Coronary artery (tissue), 2 donors: ENCODE measurements around the gene C6orf89.

ENCODE experiments used
- DNase-seq: peaks from one replicate; pipeline ENCODE4 v3.0.0-alpha.2; 2017; ENCODE audit warnings: low spot score
- H3K27ac ChIP-seq, 2 donors: fragments of 200-600 bp; sonication (generic); one replicate each; pipeline ENCODE4 v1.5.1; 2016 to 2019
- H3K4me3 ChIP-seq: fragments of 200-600 bp; sonication (generic); 2 replicates; pipeline ENCODE4 v1.5.1; 2016; ENCODE audit warnings: mild to moderate bottlenecking, moderate library complexity
- TF ChIP-seq, protein P1 (sequence below): fragments of 200-600 bp; sonication (generic); IDR thresholded peaks from one replicate; pipeline ENCODE4 v1.5.1; 2019; ENCODE audit warnings: antibody characterized with exemption

The C6orf89 gene

GRCh38 chr6:36958775-36959554 is 73.2 kb downstream of the C6orf89 start:
- DNase-seq: no peak
- TF ChIP-seq, protein P1, sequence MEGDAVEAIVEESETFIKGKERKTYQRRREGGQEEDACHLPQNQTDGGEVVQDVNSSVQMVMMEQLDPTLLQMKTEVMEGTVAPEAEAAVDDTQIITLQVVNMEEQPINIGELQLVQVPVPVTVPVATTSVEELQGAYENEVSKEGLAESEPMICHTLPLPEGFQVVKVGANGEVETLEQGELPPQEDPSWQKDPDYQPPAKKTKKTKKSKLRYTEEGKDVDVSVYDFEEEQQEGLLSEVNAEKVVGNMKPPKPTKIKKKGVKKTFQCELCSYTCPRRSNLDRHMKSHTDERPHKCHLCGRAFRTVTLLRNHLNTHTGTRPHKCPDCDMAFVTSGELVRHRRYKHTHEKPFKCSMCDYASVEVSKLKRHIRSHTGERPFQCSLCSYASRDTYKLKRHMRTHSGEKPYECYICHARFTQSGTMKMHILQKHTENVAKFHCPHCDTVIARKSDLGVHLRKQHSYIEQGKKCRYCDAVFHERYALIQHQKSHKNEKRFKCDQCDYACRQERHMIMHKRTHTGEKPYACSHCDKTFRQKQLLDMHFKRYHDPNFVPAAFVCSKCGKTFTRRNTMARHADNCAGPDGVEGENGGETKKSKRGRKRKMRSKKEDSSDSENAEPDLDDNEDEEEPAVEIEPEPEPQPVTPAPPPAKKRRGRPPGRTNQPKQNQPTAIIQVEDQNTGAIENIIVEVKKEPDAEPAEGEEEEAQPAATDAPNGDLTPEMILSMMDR: no peak
- Histone ChIP-seq H3K4me3 (no peak overlapping the region), H3K27ac (peak overlapping the region in 1 of 2 donors; percentile 22)

DNA sequence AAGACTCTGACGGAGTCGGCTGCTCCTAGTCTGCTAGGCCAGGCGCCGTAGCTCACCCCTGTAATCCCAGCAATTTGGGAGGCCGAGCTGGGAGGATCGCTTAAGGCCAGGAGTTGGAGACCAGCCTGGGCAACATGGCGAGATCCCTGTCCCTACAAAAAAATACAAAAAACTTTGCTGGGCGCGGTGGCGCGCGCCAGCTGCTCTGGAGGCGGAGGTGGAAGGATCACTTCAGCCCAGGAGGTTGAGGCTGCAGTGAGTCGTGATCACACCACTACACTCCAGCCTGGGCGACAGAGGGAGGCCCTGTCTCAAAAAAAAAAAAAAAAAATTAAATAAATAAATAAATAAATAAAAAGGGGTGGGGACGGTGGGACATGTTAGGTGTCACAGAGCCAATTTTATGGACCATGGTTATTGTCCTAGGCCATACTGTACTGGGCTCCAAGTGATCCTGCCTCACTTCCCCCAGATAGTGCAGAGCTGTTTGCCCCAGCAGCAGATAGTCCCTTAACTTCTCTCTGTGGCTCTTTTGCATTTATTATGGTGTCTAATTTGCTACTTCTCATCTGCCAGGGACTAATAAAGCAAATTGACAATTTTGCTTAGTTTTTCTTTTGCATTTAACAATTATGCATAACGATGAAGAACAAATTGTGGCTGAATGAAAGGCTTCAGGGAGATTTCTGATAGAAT is 74.0 kb downstream of the C6orf89 start:
- TF ChIP-seq, protein P1: no peak
- DNase-seq: no peak
- Histone ChIP-seq H3K4me3 (no peak overlapping the region), H3K27ac (peak overlapping the region in 1 of 2 donors; percentile 20)

GRCh38 chr6:36961441-36962435 is 76.0 kb downstream of the C6orf89 start:
- no peak for DNase-seq

DNA sequence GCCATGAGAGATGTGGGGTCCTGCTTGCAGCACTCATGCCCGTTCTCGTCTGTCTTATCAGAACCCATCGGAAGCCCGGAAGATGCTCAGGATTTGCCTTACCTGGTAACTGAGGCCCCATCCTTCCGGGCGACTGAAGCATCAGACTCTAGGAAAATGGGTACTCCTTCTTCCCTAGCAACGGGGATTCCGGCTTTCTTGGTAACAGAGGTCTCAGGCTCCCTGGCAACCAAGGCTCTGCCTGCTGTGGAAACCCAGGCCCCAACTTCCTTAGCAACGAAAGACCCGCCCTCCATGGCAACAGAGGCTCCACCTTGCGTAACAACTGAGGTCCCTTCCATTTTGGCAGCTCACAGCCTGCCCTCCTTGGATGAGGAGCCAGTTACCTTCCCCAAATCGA is 77.1 kb downstream of the C6orf89 start:
- H3K27ac ChIP-seq: no peak overlapping the region
- no peak for DNase-seq
- TF ChIP-seq, protein P1: no peak
- H3K4me3 ChIP-seq: no peak overlapping the region

More at GRCh38 chr6:36961441-36962435, 76.0 kb downstream of the C6orf89 start:
- no peak overlapping the region for H3K4me3 ChIP-seq
- no peak overlapping the region for H3K27ac ChIP-seq
- TF ChIP-seq, protein P1: no peak

GRCh38 chr6:36963451-36964290 is 77.9 kb downstream of the C6orf89 start:
- TF ChIP-seq, protein P1: no peak
- DNase-seq: no peak
- Histone ChIP-seq H3K4me3 (no peak overlapping the region), H3K27ac (no peak overlapping the region)

- no peak for DNase-seq
- TF ChIP-seq, protein P1: no peak
These were observed 78.6 kb downstream of the C6orf89 start for GRCh38 chr6:36964349-36964748.

More at GRCh38 chr6:36964349-36964748, 78.6 kb downstream of the C6orf89 start:
- no peak overlapping the region for H3K27ac ChIP-seq
- H3K4me3 ChIP-seq: no peak overlapping the region
